B cell (primary cell): ENCODE results near the gene DPH2.

Experiments
- EZH2 ChIP-seq: IDR thresholded peaks from 2 replicates; pipeline ENCODE4 v1.6.1; 2012; ENCODE audit warnings: borderline replicate concordance, low read depth, mild to moderate bottlenecking, moderate library complexity, low read length; ENCODE audit not compliant: insufficient read depth, poor library complexity, severe bottlenecking
- TF ChIP-seq, protein P1 (sequence below): fragments of 200-600 bp; IDR thresholded peaks from one replicate; pipeline ENCODE4 v1.8.0; 2022; ENCODE audit warnings: antibody characterized with exemption, mild to moderate bottlenecking

DNA sequence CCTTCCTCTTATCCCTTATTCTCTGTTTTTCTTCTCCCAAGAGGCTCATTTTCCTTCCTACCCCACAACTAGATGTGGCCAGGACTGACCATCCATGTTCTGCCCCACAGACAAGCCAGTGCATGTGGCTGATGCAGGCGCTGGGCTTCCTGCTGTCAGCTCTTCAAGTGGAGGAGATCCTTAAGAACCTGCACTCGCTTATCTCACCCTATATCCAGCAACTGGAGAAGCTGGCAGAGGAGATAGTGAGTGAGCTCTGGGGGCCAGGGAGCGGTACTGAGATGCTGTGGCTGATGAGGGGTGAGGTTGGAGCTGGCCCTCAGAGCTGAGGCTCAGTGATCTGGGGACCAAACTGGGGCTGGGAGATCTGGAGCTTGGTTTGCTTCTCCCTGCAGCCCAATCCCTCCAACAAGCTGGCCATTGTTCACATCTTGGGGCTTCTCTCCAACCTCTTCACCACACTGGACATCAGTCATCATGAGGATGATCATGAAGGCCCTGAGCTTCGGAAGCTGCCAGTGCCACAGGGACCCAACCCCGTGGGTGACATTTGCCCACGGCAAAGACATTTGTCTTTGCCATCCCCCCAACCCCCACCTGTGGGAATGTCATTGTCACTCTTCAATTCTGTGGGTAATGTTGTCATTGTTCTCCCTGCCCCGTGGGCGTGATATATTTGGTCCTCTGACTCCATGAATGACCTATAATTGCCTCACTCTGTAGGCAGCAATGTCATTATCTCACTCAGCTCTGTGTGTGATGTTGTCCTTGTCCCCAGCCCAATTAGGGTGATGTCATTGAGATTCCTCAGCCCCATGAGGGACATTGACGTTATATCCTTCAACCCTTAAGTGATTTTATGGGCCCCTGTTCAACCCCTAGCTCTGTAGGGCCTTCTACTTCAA, 11.2 kb upstream of the DPH2 start:
- TF ChIP-seq, protein P1, sequence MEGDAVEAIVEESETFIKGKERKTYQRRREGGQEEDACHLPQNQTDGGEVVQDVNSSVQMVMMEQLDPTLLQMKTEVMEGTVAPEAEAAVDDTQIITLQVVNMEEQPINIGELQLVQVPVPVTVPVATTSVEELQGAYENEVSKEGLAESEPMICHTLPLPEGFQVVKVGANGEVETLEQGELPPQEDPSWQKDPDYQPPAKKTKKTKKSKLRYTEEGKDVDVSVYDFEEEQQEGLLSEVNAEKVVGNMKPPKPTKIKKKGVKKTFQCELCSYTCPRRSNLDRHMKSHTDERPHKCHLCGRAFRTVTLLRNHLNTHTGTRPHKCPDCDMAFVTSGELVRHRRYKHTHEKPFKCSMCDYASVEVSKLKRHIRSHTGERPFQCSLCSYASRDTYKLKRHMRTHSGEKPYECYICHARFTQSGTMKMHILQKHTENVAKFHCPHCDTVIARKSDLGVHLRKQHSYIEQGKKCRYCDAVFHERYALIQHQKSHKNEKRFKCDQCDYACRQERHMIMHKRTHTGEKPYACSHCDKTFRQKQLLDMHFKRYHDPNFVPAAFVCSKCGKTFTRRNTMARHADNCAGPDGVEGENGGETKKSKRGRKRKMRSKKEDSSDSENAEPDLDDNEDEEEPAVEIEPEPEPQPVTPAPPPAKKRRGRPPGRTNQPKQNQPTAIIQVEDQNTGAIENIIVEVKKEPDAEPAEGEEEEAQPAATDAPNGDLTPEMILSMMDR: no peak
- no peak for TF ChIP-seq EZH2
